Stimulated activated CD4-positive, alpha-beta T cell treated with anti-CD3 and anti-CD28 coated beads, Interleukin-15, amount 100 ng/mL, for 1 hour (primary cell): Measurements from ENCODE around the gene TGFB3.

ENCODE experiments used
- DNase-seq, 2 donors: peaks; one replicate each; pipeline ENCODE4 v3.0.0-alpha.2; 2020; ENCODE audit warnings: low read depth in 1 of 2, low spot score in 1 of 2

The TGFB3 gene

DNA sequence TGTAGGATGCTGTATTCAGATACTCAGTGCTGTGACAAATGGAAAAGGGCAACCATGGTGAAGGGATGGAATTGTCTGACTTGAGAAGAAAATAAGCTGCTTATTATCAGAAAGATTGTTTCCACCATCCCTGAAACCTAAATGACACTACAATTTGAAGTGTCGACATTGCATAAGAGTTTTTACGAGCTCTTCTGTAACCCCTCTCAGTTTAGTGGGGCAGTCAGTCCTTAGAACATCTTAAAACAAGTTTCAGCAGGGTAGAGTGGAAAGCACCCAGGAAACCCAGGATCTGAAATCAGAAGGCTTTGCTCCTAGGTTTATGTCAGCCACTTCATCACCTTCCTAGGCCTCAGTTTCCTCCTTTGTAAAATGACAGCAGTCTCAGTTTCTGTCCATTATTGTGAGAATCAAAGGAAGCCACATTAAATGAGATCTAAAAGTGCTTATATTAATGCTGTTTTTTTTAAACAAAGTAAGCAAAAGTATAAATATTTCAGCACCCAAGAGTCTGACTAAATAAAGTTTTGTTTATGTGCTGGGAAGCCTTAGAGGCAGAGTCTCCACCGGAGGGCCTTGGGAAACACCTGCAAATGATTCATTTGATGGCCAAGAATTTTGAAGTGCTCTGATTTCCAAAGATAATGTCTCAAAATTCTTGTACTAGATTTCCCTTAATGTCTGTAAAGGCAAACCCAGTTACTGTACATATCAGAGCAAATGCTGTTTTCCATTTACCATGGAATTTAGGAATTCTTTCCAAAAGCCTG is 5.6 kb upstream of the TGFB3 start:
- DNase-seq = no peak

DNA sequence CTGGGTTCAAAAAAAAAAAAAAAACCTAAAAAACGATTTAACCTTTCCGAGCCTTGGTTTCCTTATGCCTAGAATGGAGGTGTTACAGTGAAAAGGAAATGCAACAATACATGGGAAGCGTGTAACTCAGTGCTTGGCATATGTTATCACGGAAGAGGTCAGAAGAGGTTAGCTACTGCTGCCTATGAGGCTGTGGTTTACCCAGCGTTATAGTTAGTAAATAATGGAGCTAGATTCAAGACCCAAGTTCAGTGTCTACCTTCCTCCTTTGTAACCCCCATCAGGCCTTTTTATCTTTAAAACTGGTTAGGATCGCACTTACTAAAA is 4.6 kb upstream of the TGFB3 start:
- no peak for DNase-seq

DNA sequence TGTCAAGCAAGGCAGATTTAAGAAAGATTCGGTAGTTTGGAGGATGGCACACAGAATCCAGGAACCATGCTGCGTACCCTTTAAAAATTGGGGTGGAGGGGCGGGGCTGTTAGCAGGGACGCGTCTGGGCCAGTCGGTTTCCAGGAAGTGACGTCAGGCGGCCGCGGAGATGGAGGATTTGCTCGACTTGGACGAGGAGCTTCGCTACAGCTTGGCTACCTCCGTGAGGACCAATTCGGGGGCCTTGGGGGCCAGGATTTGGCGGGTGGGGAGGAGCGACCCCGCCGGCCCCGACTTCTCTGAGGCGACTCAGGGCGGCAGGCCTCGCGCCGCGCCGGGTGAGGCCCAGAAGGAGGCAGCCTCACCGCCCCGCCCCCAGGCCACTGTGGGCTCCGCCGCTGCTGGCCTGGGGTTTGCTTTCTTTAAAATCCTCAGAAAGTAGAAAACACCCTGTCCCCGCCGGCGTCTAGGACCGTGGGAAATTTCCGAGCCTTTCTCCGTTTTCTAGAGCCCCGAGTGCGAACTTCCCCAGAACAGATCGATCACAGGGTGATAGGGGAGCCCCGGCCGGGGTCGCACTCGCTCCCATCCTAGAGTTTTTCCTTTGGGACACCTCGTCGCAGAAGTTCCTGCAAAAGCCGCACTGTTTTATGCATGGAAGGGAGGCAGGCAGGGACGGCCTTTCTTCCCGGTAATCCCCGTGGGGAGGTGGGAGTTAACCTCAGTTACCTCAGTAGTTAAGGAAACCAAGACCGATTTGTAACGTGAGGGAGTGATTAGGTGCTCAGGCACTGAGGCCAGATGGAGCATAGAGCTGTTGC is 4.0 kb upstream of the TGFB3 start, which contains the start of gene IFT43:
Gene IFT43 (plus strand): TSS at position 146 of the 821 bp plus-strand sequence. CDS start 24 bp downstream, at position 170.
- peak; percentile 73 to 80 for DNase-seq

DNA sequence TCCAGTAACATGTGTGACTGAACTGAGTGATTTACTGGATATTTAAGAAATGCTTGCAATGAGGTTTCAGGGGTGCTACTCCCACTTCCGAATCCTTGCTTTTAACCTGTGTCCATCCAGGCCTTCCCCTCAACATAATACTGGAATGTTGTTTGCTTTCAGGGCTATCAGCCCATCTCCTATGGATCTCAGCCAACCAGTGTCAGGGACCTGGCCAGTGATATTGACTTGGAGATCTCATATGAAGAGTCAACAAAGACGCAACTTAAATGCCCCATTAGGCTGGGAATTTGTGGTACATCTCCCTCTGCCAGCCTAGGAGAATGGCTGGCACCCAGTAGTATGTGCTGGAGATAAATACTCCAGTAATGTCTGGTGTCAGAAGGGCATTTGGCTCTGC is 2.9 kb upstream of the TGFB3 start:
- DNase-seq = no peak

DNA sequence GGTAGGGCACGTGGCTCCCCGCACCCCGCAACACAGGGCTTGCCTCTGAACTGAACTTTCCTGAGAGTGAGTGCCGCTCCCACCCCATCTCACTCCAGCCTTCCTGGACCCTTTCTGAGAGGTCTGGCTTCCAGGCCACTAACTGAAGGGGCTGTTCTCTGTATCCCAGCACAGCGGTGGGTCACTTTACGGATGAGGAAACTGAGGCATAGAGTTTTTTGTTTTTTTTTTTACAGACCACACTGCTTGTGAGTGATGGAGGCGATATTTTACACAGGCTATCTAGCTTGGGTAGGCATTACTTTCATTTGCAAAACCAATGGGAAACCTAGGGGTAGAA is 1.2 kb upstream of the TGFB3 start:
- no peak for DNase-seq

DNA sequence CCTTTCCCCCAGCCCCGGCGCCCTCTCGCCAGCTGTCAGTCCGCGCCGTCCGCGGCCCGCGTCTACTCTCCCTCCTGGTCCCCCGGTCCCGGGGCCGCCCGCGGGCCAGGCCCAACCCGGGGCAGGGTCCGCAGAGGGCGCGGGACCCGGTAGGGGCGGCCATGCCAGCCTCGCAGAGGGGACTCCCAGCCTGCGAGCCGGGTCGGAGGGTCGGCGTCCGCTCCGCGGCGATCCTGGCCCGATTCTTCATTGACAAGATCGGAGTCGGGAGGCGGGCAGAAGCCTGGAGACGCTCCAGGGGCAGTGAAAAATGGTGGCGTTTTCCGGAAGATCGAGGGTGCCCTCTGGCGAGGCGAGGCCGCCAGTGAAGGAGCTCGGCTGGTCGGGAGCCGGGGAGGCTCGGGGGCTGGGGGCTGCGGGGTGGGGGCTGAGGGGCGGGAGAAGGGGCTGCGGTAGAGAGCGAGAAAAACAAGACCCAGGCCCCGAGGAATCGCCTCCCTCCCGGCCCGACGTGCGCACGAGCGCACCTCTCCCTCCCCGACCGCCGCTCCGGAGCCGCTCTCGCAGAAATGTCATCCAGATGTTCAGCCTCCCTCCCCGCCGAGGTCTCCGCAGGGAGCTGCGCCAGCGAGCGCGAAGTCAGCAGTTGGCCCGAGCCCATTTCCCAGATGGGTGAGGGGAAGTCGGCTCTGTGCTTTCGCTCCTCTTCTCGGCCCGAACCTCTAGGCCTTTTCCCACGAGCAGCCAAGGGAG is 647 bp upstream of the TGFB3 start:
- DNase-seq = peak; percentile 59 to 69

DNA sequence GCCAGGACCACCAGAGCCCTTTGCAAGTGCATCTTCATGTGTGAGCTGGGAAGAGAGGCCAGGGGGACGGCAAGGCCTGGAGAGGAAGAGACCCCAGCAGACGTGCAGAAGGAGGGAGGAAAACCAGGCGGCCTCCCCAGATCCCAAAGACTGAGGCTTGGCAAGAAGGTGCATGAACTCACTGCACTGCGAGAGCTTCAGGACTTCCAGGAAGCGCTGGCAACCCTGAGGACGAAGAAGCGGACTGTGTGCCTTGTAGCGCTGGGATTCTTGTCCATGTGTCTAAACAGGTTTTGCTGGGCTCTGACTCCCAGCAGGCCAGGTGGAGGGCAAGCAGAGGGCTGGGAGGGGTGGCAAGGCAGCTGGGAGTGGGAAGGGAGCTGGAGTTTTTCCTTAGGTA is 939 bp downstream of the TGFB3 start:
- no peak for DNase-seq

DNA sequence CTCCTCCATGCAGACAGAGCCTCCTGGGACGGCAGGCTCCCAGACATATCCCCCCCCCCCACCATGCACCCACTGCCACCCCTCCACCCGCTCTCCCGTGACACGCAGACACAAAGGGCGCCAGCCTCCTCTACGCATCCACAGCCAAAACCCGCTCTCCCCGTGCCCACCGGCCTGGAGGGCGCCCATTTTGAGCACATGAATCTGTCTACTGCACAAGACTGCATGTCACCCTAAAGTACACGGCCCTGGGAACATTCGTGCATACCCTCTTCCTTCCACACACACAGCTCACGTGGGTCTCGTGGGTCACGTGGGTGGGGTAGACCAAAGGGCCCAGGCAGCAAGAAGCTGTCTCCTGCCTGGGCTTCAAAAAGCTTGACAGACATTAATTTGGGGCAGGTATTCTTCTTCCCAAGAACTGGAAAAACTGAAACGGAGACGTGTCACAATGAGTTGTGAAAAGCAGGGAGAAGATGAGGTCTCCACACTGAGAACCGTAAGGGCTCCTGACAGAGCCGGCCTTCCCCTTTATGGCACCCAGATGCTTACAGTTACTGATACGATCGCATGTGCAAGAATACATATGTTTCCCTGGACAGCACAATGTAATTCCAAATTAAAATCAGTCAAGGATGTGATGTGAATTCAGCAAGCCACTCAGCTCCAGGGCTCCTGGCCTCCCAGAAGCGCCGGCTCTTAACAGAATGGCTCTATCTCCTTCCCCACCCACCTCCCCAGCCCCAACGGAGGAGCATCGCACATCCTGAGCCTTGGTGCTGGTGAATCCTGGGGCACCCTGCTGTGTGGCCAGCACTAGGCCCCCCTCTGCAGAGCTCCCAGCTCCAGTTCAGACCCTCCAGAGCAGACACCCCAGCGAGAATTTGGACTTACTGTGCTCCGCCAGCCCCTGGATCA is 1.9 kb downstream of the TGFB3 start:
- no peak for DNase-seq

DNA sequence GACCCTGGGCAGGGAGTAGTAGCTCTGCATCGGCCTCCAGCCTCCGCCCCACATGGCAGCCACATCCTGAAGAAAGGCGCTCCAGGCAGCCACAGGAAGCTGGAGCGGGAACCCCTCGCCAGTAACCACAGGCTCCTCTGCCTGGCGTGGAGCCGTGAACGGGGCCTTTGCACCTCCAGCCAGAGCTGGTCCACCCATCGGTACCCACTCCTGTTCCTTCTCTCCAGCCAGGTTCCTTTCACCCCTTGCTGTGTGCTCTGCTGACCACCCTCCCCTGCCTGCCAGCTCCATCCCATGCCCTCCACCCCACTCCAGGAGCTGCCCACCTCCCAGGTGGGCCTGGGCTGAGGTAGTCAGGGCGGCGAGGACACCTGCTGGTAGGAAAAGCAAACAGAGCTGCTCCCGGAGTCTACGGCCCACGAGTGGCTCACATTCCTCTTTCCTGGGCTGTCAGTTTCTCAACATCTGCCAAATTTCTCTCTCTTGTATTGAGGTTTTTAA is 2.7 kb downstream of the TGFB3 start:
- no peak for DNase-seq

DNA sequence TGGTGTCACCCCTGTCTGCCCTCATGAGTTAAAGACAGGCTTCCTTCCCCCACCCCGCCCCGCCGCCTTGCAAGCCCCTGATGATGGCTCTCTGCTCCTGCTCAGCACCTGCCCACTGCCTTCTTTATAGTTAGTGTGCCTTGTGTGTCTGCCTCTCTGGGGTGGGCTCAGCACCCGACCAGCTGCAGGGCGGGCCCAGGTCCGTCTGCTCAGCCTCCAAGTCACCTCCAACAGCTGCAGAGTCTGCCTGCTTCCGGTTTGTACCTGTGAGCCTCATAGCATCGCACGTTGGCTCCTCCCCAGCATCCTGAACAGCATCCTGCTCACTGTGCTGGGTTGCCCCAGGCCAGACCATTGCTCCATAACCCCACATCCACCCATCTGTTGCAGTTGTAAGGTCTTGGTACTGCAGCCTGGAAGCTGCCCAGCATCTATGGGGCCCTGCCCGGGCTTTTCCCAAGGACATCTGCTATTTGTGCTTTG is 3.5 kb downstream of the TGFB3 start:
- DNase-seq = no peak

DNA sequence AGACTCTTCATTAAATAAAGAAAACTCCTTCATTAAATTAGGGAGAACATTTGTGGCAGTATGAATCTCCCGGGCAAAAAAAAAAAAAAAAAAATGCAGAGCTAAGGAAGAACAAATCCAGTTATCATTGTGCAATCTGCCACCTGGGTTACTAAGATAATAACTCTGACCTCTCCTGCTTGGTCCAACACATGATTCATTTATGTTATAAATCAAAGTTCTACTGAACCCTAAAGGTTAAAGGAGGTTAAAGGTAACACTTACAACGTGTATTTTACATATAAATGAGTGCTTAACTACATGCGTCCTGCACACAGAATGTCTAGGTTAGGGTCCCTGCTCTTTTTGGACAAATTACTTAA is 4.2 kb downstream of the TGFB3 start:
- DNase-seq = no peak

DNA sequence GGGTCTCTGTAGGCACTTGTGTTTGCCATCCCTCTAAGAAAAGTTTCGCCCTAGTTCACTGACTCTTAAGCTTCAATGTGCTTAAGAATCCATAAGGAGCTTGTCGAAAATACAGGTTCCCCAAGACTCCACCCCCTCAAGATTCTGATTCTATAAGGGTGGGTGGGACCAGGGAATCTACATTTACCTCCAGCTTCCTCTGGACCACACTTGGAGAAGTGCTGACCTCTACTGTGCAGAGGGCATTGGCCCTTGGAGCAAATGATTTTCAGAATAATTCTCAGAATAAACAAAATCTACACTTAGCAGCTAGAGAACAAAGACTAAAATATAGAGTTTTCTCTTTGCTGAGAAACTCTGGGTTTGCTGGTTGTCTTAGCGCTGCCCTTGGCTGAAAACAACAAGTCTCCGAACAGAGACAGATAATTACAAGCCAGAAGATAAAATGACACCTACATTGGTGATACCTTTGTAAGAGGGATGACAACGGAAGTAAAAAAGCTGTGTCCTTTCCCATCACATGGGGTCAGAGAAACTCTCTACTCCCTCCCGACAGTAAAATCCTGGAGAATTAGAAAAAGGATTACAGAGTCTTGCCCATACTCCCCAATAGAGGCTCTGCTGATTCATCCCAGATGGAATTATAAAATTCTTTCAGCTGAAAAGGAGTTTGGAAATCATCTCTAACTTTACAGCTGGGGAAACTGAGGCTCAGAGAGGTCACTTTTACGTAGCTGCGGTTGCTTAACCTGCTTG is 4.8 kb downstream of the TGFB3 start:
- DNase-seq = no peak

DNA sequence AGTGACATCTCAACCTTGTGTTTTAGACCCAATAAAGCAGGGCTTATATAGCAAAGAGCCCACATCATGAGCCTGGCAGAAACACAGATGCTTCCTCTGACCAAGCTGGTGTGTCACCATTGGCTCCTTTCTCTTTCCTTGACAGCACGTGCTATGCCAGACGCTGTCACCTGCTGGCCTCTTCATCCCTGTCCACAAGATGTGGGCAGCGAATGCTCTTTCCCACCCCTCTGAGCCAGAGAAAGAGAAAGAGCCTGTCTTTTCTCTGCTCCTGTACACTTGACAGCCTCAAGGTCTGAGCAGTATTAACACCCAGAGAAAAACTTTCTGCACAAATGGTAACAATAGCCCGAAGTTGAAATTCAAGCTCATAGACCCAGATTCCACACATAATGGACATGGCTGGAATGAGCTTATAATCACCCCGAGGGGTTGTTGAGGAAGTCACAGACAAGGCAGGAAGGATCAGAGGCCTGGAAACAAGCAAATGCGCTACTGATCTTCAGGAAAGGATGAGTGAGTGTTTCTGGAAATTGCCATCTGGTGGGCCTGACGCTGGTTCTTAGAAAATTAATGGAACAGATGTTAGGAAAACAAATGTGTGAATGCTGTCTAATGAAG is 8.9 kb downstream of the TGFB3 start:
- no peak for DNase-seq

DNA sequence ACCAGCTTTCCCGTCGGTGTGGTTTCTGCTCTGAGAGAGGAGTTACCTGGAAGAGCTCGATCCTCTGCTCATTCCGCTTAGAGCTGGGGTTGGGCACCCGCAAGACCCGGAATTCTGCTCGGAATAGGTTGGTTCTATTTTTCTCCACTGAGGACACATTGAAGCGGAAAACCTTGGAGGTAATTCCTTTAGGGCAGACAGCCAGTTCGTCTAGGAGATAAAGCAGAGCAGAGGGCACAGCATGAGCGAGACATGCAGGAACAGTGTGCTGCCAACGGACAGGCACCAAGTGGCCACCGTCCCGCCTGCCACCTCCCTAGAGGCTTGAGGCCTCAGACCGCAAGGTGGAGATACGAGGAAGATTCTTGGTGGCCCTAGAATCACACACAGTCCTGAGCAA is 10.3 kb downstream of the TGFB3 start:
- no peak for DNase-seq

DNA sequence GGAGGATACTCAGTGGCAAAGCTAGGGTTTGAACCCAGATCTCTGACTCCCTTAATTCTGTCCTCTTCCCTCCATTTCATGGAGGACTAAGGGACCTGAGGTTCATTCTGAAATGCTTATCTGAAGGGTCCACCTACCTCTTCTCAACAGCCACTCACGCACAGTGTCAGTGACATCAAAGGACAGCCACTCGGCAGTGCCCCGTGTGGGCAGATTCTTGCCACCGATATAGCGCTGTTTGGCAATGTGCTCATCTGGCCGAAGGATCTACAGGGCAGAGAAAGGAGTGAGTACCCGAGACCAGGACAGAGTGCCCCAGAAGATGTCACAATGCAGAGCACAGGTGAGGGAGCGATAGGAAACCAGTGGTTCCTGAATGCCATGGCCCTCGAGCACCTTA is 10.8 kb downstream of the TGFB3 start:
- no peak for DNase-seq

DNA sequence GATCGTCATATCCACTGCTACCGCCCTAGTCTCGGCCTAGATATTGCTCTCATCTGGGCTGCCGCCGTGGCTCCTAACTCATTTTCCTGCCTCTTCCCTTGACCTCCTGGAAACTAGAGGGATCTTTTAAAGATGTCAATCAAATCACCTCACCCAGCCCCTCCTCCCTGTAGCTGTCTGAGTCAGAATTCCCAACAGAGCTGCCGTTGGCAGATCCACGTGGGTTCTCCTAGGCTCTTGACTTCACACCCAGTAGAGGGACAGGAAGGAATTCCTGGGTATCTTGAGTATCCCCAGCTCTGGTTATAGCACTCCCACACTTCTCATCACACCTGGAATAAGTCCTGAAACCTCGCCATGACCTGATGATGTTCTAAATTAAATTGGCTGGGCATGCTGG is 11.9 kb downstream of the TGFB3 start:
- DNase-seq = no peak

DNA sequence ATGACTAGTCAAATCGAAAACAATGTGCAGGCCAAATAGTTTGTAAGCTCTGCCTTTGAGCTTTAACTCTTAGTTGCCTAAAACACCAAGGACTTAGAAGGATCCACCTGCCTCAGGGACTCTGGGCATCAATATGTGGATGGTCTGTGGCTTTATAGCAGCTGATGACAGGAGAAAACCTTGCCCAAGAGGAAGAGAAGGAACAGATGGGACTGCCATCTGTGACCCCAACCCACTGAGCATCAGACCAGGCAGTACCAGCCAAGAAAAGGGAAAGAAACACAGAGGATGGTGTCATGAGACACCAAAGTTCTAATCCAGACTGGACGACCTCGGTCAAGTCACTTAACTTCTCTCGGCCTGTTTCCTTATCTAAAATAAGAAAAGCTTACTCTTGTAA is 12.7 kb downstream of the TGFB3 start:
- DNase-seq = no peak

DNA sequence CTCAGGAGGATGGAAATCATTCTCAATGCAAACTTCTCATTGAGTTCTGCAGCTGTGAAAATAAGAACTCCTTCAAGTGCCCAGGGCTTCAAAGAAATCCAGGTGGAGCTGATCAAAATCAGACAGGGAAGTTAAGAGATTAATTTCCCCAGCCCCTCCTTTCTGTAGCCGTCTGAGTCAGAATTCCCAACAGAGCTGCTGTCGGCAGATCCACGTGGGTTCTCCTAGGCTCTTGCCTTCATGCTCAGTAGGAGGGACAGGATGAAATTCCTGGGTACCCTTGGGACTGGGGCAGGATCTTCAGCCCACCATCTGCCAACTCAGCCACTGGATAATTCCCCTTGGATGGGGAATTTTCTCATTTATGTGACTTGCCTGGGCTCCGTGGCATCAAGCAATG is 13.3 kb downstream of the TGFB3 start:
- DNase-seq = no peak

DNA sequence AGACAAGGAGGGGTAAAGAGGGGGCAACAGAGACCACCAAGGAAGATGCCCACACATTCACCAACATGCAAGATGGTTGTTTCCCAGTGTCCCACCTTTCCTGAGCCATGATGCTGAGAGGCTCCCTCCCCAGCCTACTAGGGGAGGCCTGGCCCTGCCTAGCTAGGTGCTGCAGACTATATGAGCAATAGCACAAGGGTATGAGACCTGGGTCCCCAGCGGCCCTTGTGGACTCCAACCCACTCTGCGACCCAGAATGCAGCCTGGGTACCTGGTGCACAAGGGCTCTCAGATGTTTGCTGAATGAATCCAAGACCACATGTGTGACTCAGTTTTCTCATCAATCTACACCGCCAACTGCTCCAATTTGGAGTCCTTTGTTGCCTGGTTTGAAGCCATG is 13.9 kb downstream of the TGFB3 start:
- no peak for DNase-seq

DNA sequence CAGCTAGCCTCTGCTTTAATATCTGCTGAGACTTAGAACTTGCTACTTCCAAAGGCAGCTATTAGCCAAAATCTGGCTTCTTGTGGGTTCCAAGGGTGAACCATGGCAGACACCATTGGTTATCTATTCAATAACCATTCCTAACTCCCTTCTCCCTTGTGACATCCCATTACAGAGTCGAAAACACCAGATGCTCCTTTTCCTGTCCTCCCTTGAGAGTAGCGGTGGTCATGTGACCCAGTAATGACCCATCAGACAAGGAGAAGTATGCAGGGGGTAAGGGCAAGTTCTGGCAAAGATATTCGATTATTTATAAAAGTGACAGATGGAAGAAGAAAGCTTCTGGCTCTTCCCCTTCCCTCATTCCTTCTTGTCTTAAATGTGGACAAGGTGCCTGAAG is 20.1 kb downstream of the TGFB3 start:
- DNase-seq = no peak
